Measurements from ENCODE around the gene SLC9A9. TPM values are rescaled to one million over a fixed set of nuclear protein-coding genes. Genes with fewer than 3 reads are reported as not detected.

Gene SLC9A9
- total and polyA plus RNA-seq, 4 donors: 12.0 to 39.7 (median 19.1) TPM

DNA sequence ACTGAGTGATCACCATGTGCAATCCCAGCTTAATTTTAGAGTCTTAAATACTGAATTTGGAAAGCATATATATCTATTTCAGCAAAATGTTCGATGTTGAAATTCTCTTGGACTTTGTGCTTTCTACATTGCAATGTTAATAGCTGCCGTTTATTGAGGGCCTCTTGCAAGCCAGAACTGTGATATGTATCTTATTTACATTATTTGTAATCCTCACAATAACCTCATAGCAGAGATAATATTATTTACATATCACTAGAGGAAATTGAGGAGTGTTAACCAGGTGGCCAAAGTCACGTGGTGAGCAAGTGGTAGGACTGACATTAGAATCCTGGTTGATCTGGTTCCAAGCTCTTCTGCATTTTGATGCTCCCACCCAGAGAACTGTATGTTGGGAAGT, 254.1 kb downstream of the SLC9A9 start:
- Histone ChIP-seq H3K36me3 (ENCODE audit: control insufficient read depth, insufficient read depth, low read length) (no peaks in the 10 kb centered on the region), H3K27me3 (ENCODE audit: control insufficient read depth, insufficient read depth, low read length) (no peaks in the 10 kb centered on the region), H3K9me3 (ENCODE audit: control insufficient read depth, insufficient read depth, low read length) (no peaks in the 10 kb centered on the region), H3K27ac (ENCODE audit: low read depth, low read length) (no peak overlapping the region), H3K4me3 (ENCODE audit: low read depth, low read length) (no peak overlapping the region), H3K4me1 (ENCODE audit: control insufficient read depth, insufficient read depth, low read length) (peaks cover 9% of the 10 kb centered on the region)
- DNase-seq (ENCODE audit: low read depth in 4 of 6, low spot score in 6 of 6): no peak
- WGBS (ENCODE audit: insufficient coverage): no CpG with 5 or more reads among the region's 3 CpGs

DNA sequence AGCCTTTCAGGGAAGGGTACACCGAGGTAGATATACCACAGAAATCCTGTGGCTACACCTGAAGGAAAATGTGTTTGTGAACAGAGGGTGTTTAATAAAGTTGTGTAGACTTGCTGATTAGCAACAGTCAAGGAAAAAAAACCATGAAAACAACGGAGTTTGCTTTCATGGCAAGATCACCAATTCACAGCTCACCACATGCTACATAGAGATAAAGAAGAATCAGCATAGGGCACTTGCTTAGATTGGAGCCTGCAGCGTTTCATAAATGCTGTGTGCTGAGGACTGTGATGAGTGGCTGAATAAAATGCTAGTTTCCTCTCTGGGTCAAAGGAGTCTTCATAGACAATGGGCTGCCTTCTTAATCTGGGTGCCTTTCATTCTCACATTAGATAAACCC, 257.6 kb downstream of the SLC9A9 start:
- Histone ChIP-seq H3K36me3 (ENCODE audit: control insufficient read depth, insufficient read depth, low read length) (no peaks in the 10 kb centered on the region), H3K27ac (ENCODE audit: low read depth, low read length) (no peak overlapping the region), H3K4me3 (ENCODE audit: low read depth, low read length) (no peak overlapping the region), H3K4me1 (ENCODE audit: control insufficient read depth, insufficient read depth, low read length) (peaks cover 3% of the 10 kb centered on the region), H3K9me3 (ENCODE audit: control insufficient read depth, insufficient read depth, low read length) (no peaks in the 10 kb centered on the region), H3K27me3 (ENCODE audit: control insufficient read depth, insufficient read depth, low read length) (no peaks in the 10 kb centered on the region)
- DNase-seq (ENCODE audit: low read depth in 4 of 6, low spot score in 6 of 6): no peak
- WGBS (ENCODE audit: insufficient coverage): 88% methylated on average over 1 of the region's 3 CpGs

DNA sequence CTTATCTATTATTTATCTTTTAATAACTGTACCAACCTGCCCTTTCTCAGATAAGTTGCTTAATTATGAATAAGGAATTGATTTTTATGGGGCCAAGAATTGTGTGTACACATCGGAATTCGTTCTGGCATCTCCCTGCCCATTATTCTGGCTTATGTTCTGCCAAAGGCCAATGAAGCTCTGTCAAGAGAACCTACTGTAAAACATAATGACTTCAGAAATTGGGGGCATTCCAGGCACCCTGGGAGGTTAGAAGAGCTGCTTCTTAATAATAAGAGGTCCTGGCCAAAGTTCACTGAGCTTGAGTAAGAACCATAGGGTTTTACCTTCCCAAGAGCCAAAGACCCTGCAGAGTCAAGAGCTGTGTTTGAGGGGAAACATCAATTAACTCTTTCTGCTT, 261.7 kb downstream of the SLC9A9 start:
- no CpG with 5 or more reads among the region's 2 CpGs for WGBS (ENCODE audit: insufficient coverage)
- H3K4me1 ChIP-seq (ENCODE audit: control insufficient read depth, insufficient read depth, low read length): peaks cover 3% of the 10 kb centered on the region
- no peaks in the 10 kb centered on the region for H3K9me3 ChIP-seq (ENCODE audit: control insufficient read depth, insufficient read depth, low read length)
- H3K27me3 ChIP-seq (ENCODE audit: control insufficient read depth, insufficient read depth, low read length): no peaks in the 10 kb centered on the region
- no peaks in the 10 kb centered on the region for H3K36me3 ChIP-seq (ENCODE audit: control insufficient read depth, insufficient read depth, low read length)
- no peak overlapping the region for H3K4me3 ChIP-seq (ENCODE audit: low read depth, low read length)
- H3K27ac ChIP-seq (ENCODE audit: low read depth, low read length): no peak overlapping the region
- peak in 1 of 6 donors; percentile 64 for DNase-seq (ENCODE audit: low read depth in 4 of 6, low spot score in 6 of 6)

DNA sequence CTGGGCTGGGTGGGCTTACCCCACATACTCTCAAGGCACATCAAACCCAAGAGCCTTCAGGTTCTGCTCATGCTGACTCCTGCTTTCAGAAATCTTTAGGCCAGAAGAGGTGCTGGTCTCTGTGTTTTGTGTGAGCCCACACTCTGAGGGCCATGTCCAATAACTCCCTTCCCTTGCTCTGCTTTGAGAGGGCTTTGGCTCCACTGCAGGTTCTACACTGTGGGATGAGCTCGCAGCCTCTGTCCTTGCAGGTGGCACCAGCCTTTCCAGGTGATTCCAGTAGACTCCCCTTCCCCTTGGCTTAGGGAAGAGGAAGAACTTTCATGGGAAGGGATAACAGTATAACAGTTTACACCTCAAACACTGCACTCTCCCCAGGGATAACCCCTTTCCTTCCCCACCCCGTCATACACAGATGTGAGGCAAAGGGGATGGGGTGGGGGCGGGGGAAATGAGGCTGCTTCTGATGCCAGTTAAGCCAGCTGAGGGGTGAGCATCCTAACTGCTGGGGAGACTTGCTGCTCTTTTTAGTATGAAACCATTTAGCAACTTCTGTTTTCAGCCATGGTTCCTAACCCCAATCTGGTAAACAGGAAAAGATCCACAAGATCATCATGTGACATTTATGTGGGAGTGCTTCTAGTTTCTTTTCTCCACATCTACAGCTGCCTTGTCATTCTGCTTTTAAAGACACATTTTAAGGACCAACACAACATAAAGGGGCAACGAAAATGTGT, 262.4 kb downstream of the SLC9A9 start:
- Histone ChIP-seq H3K4me3 (ENCODE audit: low read depth, low read length) (no peak overlapping the region), H3K4me1 (ENCODE audit: control insufficient read depth, insufficient read depth, low read length) (peaks cover 3% of the 10 kb centered on the region), H3K27me3 (ENCODE audit: control insufficient read depth, insufficient read depth, low read length) (no peaks in the 10 kb centered on the region), H3K9me3 (ENCODE audit: control insufficient read depth, insufficient read depth, low read length) (no peaks in the 10 kb centered on the region), H3K36me3 (ENCODE audit: control insufficient read depth, insufficient read depth, low read length) (no peaks in the 10 kb centered on the region), H3K27ac (ENCODE audit: low read depth, low read length) (no peak overlapping the region)
- WGBS (ENCODE audit: insufficient coverage): 100% methylated on average over 1 of the region's 4 CpGs
- DNase-seq (ENCODE audit: low read depth in 4 of 6, low spot score in 6 of 6): no peak

DNA sequence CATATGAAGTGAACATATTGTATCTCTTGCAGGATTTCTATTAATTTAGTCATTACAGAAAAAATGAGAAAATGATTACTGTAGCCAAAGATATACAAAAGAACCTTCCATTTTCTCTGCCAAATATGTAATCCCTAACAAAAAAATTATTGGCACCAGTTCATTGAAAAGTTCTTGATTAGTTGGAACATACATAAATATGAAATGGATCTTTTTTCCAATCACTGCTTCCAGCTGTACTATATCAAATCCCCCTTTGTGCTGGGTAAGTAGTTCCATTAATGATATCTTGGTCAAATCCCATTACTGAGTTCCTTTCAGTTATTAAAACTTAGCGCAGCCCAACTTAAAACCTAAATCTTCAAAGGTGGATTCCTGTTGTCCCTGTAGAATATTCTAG, 263.8 kb downstream of the SLC9A9 start:
- no CpG with 5 or more reads among the region's 1 CpG for WGBS (ENCODE audit: insufficient coverage)
- H3K4me1 ChIP-seq (ENCODE audit: control insufficient read depth, insufficient read depth, low read length): peaks cover 3% of the 10 kb centered on the region
- no peaks in the 10 kb centered on the region for H3K27me3 ChIP-seq (ENCODE audit: control insufficient read depth, insufficient read depth, low read length)
- DNase-seq (ENCODE audit: low read depth in 4 of 6, low spot score in 6 of 6): no peak
- H3K27ac ChIP-seq (ENCODE audit: low read depth, low read length): no peak overlapping the region
- no peaks in the 10 kb centered on the region for H3K36me3 ChIP-seq (ENCODE audit: control insufficient read depth, insufficient read depth, low read length)
- no peaks in the 10 kb centered on the region for H3K9me3 ChIP-seq (ENCODE audit: control insufficient read depth, insufficient read depth, low read length)
- no peak overlapping the region for H3K4me3 ChIP-seq (ENCODE audit: low read depth, low read length)

DNA sequence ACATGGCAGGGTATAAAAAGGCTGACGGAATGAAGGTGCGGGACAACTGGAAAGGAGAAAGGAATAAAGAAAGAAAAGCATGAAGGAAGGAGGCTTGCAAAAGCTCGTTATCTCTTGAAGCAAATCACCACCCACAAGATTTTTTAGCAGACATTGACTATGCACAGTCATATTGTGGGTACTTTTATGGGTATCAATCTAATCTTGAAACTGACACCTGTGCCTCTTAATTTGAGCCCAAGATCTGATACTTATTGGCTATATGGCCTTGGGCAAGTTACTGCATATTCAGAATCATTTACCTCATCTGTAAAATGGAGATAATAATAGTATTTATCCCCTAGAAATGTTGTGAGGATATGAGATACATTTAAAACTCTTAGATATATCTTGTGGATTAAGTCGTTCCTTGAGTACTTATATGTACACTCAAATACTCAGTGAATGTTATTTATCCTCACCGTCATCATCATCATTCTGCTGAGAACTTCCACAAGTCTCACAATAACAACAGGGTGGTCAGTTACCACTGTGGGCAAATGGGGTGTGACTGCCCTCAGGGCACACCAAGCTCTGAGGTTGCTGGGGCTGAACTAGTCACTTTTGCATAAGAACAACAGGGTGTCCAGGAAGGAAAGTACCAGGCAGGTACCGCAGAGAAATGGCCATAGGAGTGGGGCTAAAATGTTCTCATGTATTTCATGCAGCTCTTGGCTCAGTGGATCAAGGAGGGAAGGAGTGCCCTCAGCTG, 266.1 kb downstream of the SLC9A9 start:
- 100% methylated on average over 3 of the region's 6 CpGs for WGBS (ENCODE audit: insufficient coverage)
- Histone ChIP-seq H3K27ac (ENCODE audit: low read depth, low read length) (no peak overlapping the region), H3K4me1 (ENCODE audit: control insufficient read depth, insufficient read depth, low read length) (no peaks in the 10 kb centered on the region), H3K27me3 (ENCODE audit: control insufficient read depth, insufficient read depth, low read length) (no peaks in the 10 kb centered on the region), H3K36me3 (ENCODE audit: control insufficient read depth, insufficient read depth, low read length) (no peaks in the 10 kb centered on the region), H3K9me3 (ENCODE audit: control insufficient read depth, insufficient read depth, low read length) (no peaks in the 10 kb centered on the region), H3K4me3 (ENCODE audit: low read depth, low read length) (no peak overlapping the region)
- no peak for DNase-seq (ENCODE audit: low read depth in 4 of 6, low spot score in 6 of 6)

DNA sequence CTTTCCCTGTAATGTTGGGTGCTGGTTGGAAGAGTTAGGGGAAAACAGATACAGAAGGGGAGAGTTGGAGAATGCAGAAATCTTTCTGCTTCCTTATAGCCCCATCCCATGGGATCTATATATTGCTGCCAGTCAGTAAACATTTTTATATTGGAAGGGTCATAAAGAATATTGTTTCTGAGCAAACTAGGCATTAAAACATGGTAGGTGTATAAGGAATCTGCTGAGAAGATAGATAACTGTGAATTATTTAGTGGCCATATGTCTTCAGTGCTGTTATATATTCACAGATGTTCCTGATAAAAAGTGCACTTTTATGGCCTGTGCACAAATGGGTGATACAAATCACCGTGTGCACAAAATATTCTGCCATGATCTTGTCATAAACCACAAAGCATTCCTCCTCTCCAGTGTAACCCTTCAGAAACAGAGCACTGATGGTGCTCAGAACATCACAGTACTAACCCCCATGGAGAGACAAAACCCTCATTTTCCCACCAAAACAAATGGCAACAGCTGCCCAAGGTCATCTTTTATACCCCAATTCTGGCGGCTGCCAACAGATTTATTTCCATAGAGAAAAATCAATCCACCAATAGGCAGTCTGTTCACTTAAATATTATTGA, 269.3 kb downstream of the SLC9A9 start:
- DNase-seq (ENCODE audit: low read depth in 4 of 6, low spot score in 6 of 6): peak in 1 of 6 donors; percentile 79

DNA sequence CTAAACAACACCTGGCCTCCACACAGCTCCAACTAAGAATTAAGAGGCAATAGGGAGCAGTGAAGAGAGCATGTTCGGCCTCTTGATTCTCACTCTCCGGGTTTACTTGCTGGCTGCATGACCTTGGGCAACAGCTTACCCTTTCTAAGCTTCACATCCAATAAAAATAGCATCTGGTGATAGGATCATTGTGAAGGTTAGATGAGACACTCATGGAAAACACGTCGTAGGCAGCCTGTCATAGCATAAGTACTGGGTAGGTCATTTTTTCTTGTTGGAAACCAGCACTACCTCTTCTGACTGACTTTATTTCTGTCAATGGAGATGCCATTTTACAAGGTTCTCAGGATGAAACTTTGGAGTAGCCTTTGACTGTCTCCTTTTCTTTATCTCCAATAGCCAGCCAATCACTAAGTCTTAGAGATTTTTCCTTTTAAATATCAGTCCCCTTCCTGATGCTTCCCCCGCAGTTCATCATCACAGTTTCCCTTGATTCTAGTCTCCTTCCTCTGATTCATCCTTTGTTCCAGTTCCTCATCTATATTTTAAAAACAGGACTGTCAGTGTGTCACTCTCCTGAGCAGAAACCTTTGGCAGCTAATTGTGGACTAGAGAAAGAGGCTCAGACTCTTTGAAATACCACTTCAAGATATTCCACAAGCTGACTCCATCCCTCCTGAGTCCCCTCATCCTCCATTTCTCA, 271.5 kb downstream of the SLC9A9 start:
- 89% methylated on average over 1 of the region's 5 CpGs for WGBS (ENCODE audit: insufficient coverage)
- DNase-seq (ENCODE audit: low read depth in 4 of 6, low spot score in 6 of 6): no peak
- H3K9me3 ChIP-seq (ENCODE audit: control insufficient read depth, insufficient read depth, low read length): no peaks in the 10 kb centered on the region
- no peak overlapping the region for H3K27ac ChIP-seq (ENCODE audit: low read depth, low read length)
- H3K4me3 ChIP-seq (ENCODE audit: low read depth, low read length): no peak overlapping the region
- H3K4me1 ChIP-seq (ENCODE audit: control insufficient read depth, insufficient read depth, low read length): peaks cover 2% of the 10 kb centered on the region
- no peaks in the 10 kb centered on the region for H3K27me3 ChIP-seq (ENCODE audit: control insufficient read depth, insufficient read depth, low read length)
- H3K36me3 ChIP-seq (ENCODE audit: control insufficient read depth, insufficient read depth, low read length): no peaks in the 10 kb centered on the region

More for the DNA sequence above, 269.3 kb downstream of the SLC9A9 start:
- WGBS (ENCODE audit: insufficient coverage): 67% methylated on average over 1 of the region's 2 CpGs
- no peaks in the 10 kb centered on the region for H3K27me3 ChIP-seq (ENCODE audit: control insufficient read depth, insufficient read depth, low read length)
- no peaks in the 10 kb centered on the region for H3K36me3 ChIP-seq (ENCODE audit: control insufficient read depth, insufficient read depth, low read length)
- H3K4me1 ChIP-seq (ENCODE audit: control insufficient read depth, insufficient read depth, low read length): peaks cover 2% of the 10 kb centered on the region
- H3K9me3 ChIP-seq (ENCODE audit: control insufficient read depth, insufficient read depth, low read length): no peaks in the 10 kb centered on the region
- H3K27ac ChIP-seq (ENCODE audit: low read depth, low read length): no peak overlapping the region
- H3K4me3 ChIP-seq (ENCODE audit: low read depth, low read length): no peak overlapping the region

DNA sequence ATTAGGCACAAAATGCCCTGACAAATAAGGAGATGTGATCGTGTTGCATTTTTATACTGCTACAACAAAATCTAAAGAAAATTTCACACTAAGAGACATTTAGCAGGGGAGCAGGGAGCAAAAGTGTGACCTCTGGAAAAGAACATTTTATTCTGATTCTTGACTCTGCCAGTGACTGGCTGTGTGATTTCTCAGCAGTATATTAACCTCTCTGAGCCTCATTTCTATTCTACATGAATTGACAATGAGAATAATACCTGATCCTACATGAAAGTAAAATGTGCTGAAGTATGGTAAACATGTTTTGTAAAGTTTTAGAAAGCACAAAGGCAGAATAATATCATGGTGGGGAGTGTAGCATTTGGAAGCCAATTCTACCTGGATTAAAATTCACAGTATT, 273.3 kb downstream of the SLC9A9 start:
- no peaks in the 10 kb centered on the region for H3K27me3 ChIP-seq (ENCODE audit: control insufficient read depth, insufficient read depth, low read length)
- no peaks in the 10 kb centered on the region for H3K9me3 ChIP-seq (ENCODE audit: control insufficient read depth, insufficient read depth, low read length)
- no peak overlapping the region for H3K4me3 ChIP-seq (ENCODE audit: low read depth, low read length)
- H3K36me3 ChIP-seq (ENCODE audit: control insufficient read depth, insufficient read depth, low read length): no peaks in the 10 kb centered on the region
- H3K27ac ChIP-seq (ENCODE audit: low read depth, low read length): no peak overlapping the region
- DNase-seq (ENCODE audit: low read depth in 4 of 6, low spot score in 6 of 6): no peak
- peaks cover 2% of the 10 kb centered on the region for H3K4me1 ChIP-seq (ENCODE audit: control insufficient read depth, insufficient read depth, low read length)
- WGBS (ENCODE audit: insufficient coverage): 100% methylated on average over 1 of the region's 1 CpG
